ENCODE results near the gene ATG16L2.

DNA sequence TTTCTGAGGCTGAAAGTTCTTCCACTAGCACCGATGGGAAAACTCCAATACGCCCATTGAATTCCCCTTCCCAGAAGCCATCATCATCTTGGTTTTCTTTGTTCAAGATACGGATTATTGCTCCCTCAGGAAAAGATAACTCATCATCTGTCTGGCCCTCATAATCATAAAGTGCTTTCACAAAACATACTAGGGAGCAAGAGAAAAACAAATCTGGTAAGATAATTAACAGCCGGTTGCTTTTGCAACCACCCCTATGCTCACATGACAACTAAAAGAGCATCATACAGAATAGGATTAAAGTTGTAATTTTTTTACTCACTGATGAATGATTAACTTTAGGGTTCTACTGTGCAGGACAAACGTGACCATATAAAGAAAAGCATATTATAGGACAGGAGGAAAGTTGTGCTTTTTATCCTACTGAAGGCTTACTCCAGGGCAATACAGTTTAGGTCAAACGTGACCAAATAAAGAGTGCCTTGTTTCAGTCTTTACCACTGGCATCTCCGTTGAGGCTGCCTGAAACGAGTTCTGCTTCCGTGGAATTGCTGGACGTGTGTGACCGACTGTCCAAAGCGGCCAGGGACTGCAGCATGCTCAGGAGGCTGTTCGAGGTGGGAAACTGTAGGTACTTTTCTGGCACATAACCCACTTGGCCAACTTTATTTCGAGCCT lies 28.6 kb downstream of the ATG16L2 start:
- TF ChIP-seq POLR2A (IDR thresholded peaks at IDR 0.05; ENCODE audit: low read length) (no peak), GATA1 (IDR thresholded peaks at IDR 0.05; ENCODE audit: low read depth, low read length) (no peak)

Data from erythroblast (primary cell).